ENCODE results near the gene VDR. TPM values are rescaled to one million over a fixed set of nuclear protein-coding genes. Genes with fewer than 3 reads are reported as not detected.
A peak's percentile ranks its signal among the peaks of the same experiment; 100 is the strongest.

VDR gene
- 1 to 10 TPM; 1.6 to 3.2 TPM for total RNA-seq
- under 1 TPM; 0.37 to 0.45 TPM for polyA plus RNA-seq

DNA sequence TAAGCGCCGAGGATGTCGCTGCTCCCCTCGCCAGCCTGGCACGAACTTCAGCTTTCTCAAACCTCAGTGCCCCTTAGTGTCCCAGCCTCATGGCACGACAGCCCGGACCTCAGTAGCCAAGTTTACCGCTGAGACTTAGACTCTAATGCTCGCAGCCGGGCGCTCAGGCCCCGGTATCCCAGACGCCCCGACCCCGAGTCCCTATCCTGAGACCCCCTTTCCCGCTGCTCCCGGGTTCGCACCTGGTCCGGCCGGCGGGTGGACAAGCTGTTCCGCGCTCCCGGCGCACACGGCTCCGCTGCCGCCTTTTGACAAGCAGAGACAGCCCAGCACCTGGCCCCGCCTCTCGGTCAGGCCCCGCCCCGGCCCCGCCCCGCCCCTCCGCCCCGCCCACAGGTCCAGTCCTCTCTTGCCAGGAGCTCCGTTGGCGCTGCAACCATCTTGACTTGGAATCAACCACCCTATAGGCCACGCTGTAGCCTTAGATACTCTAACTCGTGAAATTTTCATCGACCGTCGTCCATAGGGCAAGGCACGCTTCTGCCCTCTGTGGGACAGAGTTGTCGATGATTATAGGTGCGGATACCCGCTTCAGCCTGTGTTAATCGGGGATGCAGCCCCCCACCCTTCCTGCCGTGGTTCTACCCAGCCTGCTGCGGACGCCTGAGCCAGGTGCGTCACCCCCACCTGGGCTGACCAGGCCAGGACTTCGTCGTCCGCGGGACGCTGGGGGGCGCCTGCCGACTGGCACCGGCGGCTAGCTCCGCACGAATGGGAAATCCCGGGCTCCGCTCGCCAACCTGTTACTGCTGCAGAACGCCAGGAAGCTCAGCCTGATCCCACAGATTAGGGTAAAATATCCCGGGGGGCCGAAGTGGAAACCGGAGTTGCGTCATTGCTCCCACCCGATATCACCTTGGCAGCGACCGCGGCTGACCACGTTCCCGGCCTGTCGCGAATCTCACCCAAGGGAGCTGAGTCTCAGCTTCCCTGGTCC is at the start of gene VDR:
Gene VDR, minus strand, starts transcription at position 282 of the 997 bp plus-strand sequence. CDS start 25,881 bp downstream, outside the sequence.
- peaks cover 0 to 1% of the 10 kb centered on the region in 2 donors for H3K27me3 Mint-ChIP-seq
- peak within 1 kb of the TSS; percentile 20 to 94 (median 74) for H3K27ac Mint-ChIP-seq
- Histone ChIP-seq H3K4me1 (ENCODE audit: insufficient read depth, low read length) (peaks cover 50% of the 10 kb centered on the region), H3K9me3 (ENCODE audit: control insufficient read depth in 1 of 2, low read length in 2 of 2) (no peaks in the 10 kb centered on the region), H3K4me3 (ENCODE audit: low read length in 2 of 2) (peak within 1 kb of the TSS; percentile 78 to 86), H3K36me3 (ENCODE audit: insufficient read depth, low read length) (no peaks in the 10 kb centered on the region), H3K27ac (ENCODE audit: low read depth, low read length) (peak within 1 kb of the TSS; percentile 36), H3K27me3 (ENCODE audit: insufficient read depth, low read length) (no peaks in the 10 kb centered on the region)
- intact Hi-C loops (cut with micrococcal nuclease): loop anchor here (1.0 to 2.0 kb wide), 3 partner anchors 22 to 58 kb away; partner anchors contain the start of gene TMEM106C
- no peaks in the 10 kb centered on the region for H3K9me3 Mint-ChIP-seq
- peaks cover 0 to 2% of the 10 kb centered on the region in 2 donors for H3K36me3 Mint-ChIP-seq
- peaks cover 29 to 65% (median 46%) of the 10 kb centered on the region in 4 donors for H3K4me1 Mint-ChIP-seq
- peak; percentile 62 to 79 (median 67) for DNase-seq
- peak within 1 kb of the TSS; percentile 86 to 97 (median 90) for H3K4me3 Mint-ChIP-seq
- CTCF ChIA-PET (ENCODE audit: partially characterized antibody): interaction anchor here (0.8 to 2.4 kb wide), 17 partner anchors 9 to 294 kb away, joined by 3 to 18 read pairs (median 4); partner anchors contain the start of genes ASB8 and TMEM106C
- POLR2A ChIA-PET (ENCODE audit: partially characterized antibody): interaction anchor here (0.6 to 4.2 kb wide), 12 partner anchors 9 to 292 kb away, joined by 3 to 40 read pairs (median 5); partner anchors contain the start of genes ASB8 and TMEM106C

DNA sequence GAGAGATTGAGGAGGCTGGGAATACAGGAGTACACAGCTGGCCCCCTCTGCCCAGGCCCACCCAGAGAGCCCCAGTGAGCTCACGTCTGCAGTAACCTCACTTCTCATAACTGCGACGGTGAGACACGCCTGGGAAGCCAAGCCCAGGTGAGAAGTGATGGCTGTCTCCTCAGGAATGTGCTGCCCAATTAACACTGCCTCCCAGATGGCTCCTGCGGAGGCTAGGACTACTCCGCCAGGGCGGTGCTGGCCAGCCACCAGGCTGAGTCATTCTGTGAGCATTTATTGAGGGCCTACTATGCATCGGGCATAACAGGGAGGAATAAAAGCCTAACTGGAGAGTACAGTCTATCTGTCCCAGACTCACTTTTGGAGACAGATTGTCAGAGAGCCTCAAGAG is 49.3 kb upstream of the VDR start:
- intact Hi-C loops (cut with micrococcal nuclease): no loop called here
- H3K4me3 ChIP-seq (ENCODE audit: low read length in 2 of 2): no peak overlapping the region
- ChIA-PET POLR2A (ENCODE audit: partially characterized antibody) (no interaction called here), CTCF (ENCODE audit: partially characterized antibody) (interaction anchor here (0.6 to 3.3 kb wide), 2 partner anchors 9 to 534 kb away, joined by 3 to 14 read pairs; partner anchors contain the start of gene TMEM106C)
- no peaks in the 10 kb centered on the region for H3K4me1 ChIP-seq (ENCODE audit: insufficient read depth, low read length)
- Mint-ChIP-seq H3K36me3 (no peaks in the 10 kb centered on the region), H3K4me1 (no peaks in the 10 kb centered on the region), H3K4me3 (no peak overlapping the region), H3K27me3 (no peaks in the 10 kb centered on the region), H3K9me3 (peaks cover 0 to 7% (median 0%) of the 10 kb centered on the region in 8 donors), H3K27ac (no peak overlapping the region)
- no peak overlapping the region for H3K27ac ChIP-seq (ENCODE audit: low read depth, low read length)
- H3K36me3 ChIP-seq (ENCODE audit: insufficient read depth, low read length): no peaks in the 10 kb centered on the region
- no peaks in the 10 kb centered on the region for H3K9me3 ChIP-seq (ENCODE audit: control insufficient read depth in 1 of 2, low read length in 2 of 2)
- H3K27me3 ChIP-seq (ENCODE audit: insufficient read depth, low read length): no peaks in the 10 kb centered on the region
- no peak for DNase-seq

DNA sequence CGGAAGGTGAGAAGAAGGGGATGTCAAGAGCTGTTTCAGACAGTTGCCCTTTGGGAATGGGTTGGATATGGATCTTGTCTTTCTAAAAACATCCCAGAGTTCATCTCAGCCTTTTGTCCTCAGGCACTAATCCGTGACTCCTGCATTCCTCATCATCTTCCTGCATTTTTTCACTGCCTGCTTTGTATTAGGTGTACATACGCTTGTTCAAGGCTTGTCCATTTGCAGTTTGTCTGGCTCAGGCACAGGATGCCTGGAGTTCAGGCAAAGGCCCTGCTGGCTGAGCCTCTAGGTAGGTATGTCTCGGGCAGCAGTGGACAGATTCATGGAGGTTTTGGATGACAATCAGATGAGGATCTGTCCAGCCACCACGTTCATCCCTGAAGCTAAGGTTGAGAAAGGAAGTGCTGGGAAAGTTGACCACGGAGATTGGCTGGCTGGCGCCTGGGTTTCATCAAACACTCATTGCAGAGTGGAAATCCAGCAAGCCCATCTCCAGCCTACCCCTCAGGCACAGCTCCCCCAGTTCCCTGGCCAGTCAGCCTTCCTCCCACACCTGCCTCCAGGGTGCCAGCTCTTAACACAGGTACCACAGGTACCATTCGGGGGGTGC is 46.2 kb upstream of the VDR start:
- CTCF ChIA-PET (ENCODE audit: partially characterized antibody): interaction anchor here (0.8 to 2.2 kb wide), 6 partner anchors 24 to 235 kb away, joined by 3 to 5 read pairs (median 4); no protein-coding TSS in a partner anchor

DNA sequence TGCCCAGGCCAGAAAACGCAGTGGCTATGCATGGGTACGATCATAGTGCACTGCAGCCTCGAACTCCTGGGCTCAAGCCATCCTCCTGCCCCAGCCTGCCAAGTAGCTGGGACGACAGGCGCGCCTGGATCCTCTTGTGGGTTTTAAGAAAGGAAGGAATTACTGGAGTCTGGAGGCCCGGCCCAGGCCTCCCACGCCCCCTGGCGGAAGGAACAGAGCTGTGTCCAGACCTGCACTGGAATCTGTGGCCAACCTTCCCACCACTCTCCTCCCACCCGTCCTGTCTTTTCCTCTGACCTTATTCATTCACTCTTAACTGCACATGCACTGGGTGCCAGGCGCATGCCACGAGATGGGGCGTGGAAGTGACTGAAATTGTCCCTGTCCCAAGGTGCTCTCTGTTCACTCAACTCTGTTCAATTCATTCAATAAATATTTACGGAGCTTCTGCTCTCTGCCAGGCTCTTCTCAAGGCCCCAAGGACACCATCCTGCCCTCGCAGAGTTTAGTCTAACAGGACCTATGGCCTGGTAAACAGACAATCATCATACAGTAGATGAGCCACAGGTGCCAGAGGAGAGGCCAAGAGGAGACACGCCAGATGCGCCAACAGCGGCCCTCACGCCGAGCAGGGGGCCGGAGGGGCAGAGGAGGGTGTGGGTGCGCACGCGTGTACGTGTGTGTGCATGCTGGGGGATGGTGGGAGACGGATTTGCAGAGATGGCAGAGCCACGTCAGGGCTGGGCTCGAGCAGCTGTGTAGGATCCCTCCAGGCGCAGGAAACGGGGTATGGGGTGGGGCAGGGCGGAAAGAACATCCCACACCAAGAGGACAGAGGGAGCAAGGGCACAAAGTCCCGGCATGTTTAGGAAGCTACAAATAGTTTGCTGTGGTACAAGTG is 44.9 kb upstream of the VDR start:
- H3K27me3 ChIP-seq (ENCODE audit: insufficient read depth, low read length): no peaks in the 10 kb centered on the region
- Mint-ChIP-seq H3K9me3 (no peaks in the 10 kb centered on the region), H3K4me1 (no peaks in the 10 kb centered on the region), H3K36me3 (no peaks in the 10 kb centered on the region), H3K27me3 (peaks cover 3 to 6% of the 10 kb centered on the region in 2 donors), H3K27ac (no peak overlapping the region), H3K4me3 (no peak overlapping the region)
- ChIA-PET POLR2A (ENCODE audit: partially characterized antibody) (no interaction called here), CTCF (ENCODE audit: partially characterized antibody) (interaction anchor here (0.8 to 2.9 kb wide), 24 partner anchors 8 to 1343 kb away, joined by 3 to 27 read pairs (median 4); partner anchors contain the start of genes ASB8 and TMEM106C)
- intact Hi-C loops (cut with micrococcal nuclease): loop anchor here (1.0 to 2.0 kb wide), 4 partner anchors 45 to 234 kb away; partner anchors contain the start of gene VDR
- no peaks in the 10 kb centered on the region for H3K9me3 ChIP-seq (ENCODE audit: control insufficient read depth in 1 of 2, low read length in 2 of 2)
- H3K4me3 ChIP-seq (ENCODE audit: low read length in 2 of 2): no peak overlapping the region
- no peaks in the 10 kb centered on the region for H3K4me1 ChIP-seq (ENCODE audit: insufficient read depth, low read length)
- DNase-seq: peak in 4 of 5 donors; percentile 28 to 38 (median 34)
- no peak overlapping the region for H3K27ac ChIP-seq (ENCODE audit: low read depth, low read length)
- H3K36me3 ChIP-seq (ENCODE audit: insufficient read depth, low read length): no peaks in the 10 kb centered on the region

More for the DNA sequence above, 46.2 kb upstream of the VDR start:
- POLR2A ChIA-PET (ENCODE audit: partially characterized antibody): no interaction called here
- intact Hi-C loops (cut with micrococcal nuclease): no loop called here
- Mint-ChIP-seq H3K4me3 (no peak overlapping the region), H3K9me3 (no peaks in the 10 kb centered on the region), H3K27me3 (peaks cover 2 to 3% of the 10 kb centered on the region in 2 donors), H3K27ac (no peak overlapping the region), H3K36me3 (no peaks in the 10 kb centered on the region), H3K4me1 (no peaks in the 10 kb centered on the region)
- no peak overlapping the region for H3K27ac ChIP-seq (ENCODE audit: low read depth, low read length)
- H3K9me3 ChIP-seq (ENCODE audit: control insufficient read depth in 1 of 2, low read length in 2 of 2): no peaks in the 10 kb centered on the region
- no peaks in the 10 kb centered on the region for H3K4me1 ChIP-seq (ENCODE audit: insufficient read depth, low read length)
- H3K27me3 ChIP-seq (ENCODE audit: insufficient read depth, low read length): no peaks in the 10 kb centered on the region
- DNase-seq: no peak
- H3K4me3 ChIP-seq (ENCODE audit: low read length in 2 of 2): no peak overlapping the region
- no peaks in the 10 kb centered on the region for H3K36me3 ChIP-seq (ENCODE audit: insufficient read depth, low read length)

DNA sequence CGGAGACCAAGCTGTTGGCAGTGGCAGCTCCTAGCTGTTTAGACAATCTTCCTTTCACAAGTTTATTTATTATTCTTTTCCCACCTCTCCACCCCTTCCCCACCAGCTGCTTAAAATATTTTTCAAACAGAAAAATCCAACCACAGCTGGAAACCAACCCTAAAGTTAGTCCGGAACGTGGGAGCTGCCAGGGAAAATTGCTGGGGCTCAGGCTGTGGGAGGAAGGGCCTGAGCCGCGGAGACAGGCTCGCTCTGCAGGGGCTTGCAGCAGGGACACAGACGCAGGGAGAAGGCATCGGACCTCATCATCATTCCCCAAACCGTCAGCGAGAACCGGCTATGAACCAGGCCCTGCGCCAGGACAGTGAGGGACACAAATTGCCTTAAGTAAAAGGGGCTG is 42.5 kb upstream of the VDR start:
- Mint-ChIP-seq H3K9me3 (no peaks in the 10 kb centered on the region), H3K4me3 (no peak overlapping the region), H3K27me3 (peaks cover 3 to 6% of the 10 kb centered on the region in 2 donors), H3K36me3 (no peaks in the 10 kb centered on the region), H3K4me1 (no peaks in the 10 kb centered on the region), H3K27ac (no peak overlapping the region)
- H3K36me3 ChIP-seq (ENCODE audit: insufficient read depth, low read length): no peaks in the 10 kb centered on the region
- intact Hi-C loops (cut with micrococcal nuclease): no loop called here
- no peak for DNase-seq
- POLR2A ChIA-PET (ENCODE audit: partially characterized antibody): no interaction called here
- CTCF ChIA-PET (ENCODE audit: partially characterized antibody): interaction anchor here (1.1 to 1.6 kb wide), 5 partner anchors 9 to 205 kb away, joined by 3 to 6 read pairs (median 5); partner anchors contain the start of gene VDR
- H3K27me3 ChIP-seq (ENCODE audit: insufficient read depth, low read length): no peaks in the 10 kb centered on the region
- no peak overlapping the region for H3K27ac ChIP-seq (ENCODE audit: low read depth, low read length)
- H3K4me3 ChIP-seq (ENCODE audit: low read length in 2 of 2): no peak overlapping the region
- H3K9me3 ChIP-seq (ENCODE audit: control insufficient read depth in 1 of 2, low read length in 2 of 2): no peaks in the 10 kb centered on the region
- no peaks in the 10 kb centered on the region for H3K4me1 ChIP-seq (ENCODE audit: insufficient read depth, low read length)

DNA sequence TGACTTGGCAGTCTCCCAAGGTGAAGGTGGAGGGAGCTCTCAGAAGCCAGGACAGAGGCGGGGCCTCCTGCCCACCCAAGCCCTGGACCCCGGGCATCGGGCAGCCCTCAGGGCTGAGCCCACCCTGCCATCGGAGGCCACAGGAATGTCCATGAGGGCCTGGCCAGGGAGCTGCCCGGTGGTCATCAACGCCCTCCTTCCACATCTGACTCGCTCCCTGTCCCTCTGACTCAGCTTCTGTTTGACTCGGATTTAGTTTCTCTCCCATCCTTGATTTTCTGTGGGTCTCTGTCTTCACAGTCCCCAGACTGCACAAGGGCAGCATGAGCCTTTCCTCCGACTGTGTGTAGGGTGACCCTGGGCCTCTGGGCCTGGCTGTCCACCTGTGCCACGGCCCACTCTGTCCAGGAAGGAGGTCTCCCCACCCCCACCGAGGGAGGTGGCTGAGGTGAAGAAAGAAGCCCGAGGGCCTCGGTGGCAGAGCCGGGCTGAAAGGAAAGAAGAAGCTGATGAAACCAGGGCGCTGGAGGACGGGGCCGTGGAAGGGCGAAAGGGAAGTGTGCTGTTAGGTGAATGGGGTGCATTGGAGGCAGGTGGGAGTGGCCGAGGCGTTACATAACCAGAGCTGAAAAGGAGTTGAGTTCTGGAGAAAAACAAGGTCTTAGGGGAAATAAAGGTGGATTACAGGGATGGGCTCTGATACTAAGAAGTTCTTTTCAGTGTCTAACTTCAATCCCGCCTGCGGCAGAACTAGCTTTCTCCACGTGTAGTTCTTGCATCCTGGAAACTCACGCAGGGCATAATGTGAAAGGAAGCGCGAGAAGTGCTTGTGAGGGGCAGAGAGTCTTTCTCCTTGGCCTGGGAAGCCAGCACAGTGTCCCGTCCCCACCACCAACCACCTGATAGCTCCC is 41.9 kb upstream of the VDR start:
- intact Hi-C loops (cut with micrococcal nuclease): no loop called here
- H3K4me1 ChIP-seq (ENCODE audit: insufficient read depth, low read length): no peaks in the 10 kb centered on the region

More for the DNA sequence above, 41.9 kb upstream of the VDR start:
- Histone ChIP-seq H3K27ac (ENCODE audit: low read depth, low read length) (no peak overlapping the region), H3K9me3 (ENCODE audit: control insufficient read depth in 1 of 2, low read length in 2 of 2) (no peaks in the 10 kb centered on the region), H3K27me3 (ENCODE audit: insufficient read depth, low read length) (no peaks in the 10 kb centered on the region), H3K36me3 (ENCODE audit: insufficient read depth, low read length) (no peaks in the 10 kb centered on the region), H3K4me3 (ENCODE audit: low read length in 2 of 2) (no peak overlapping the region)
- no peaks in the 10 kb centered on the region for H3K36me3 Mint-ChIP-seq
- DNase-seq: no peak
- H3K27me3 Mint-ChIP-seq: peaks cover 3 to 6% of the 10 kb centered on the region in 2 donors
- no peak overlapping the region for H3K4me3 Mint-ChIP-seq
- no peaks in the 10 kb centered on the region for H3K9me3 Mint-ChIP-seq
- no peaks in the 10 kb centered on the region for H3K4me1 Mint-ChIP-seq
- ChIA-PET CTCF (ENCODE audit: partially characterized antibody) (interaction anchor here (1.1 to 1.6 kb wide), 5 partner anchors 9 to 204 kb away, joined by 3 to 6 read pairs (median 5); partner anchors contain the start of gene VDR), POLR2A (ENCODE audit: partially characterized antibody) (no interaction called here)
- peak overlapping the region in 1 of 7 donors; percentile 23 for H3K27ac Mint-ChIP-seq

Data from CD4-positive, alpha-beta memory T cell (primary cell).